SU-DHL-6 (cell line): ENCODE data around the gene BICD1.

Source experiments
- H2AFZ ChIP-seq: fragments of 200-600 bp; sonication (generic); 2 replicates; pipeline ENCODE4 v1.6.1; 2014; ENCODE audit warnings: low read depth, mild to moderate bottlenecking, moderate library complexity, mixed read lengths, antibody characterized with exemption, low read length; ENCODE audit not compliant: severe bottlenecking
- H3F3A ChIP-seq: fragments of 200-600 bp; shearing (Covaris generic); 2 replicates; pipeline ENCODE4 v1.6.0; 2016; ENCODE audit warnings: antibody characterized with exemption, mild to moderate bottlenecking; ENCODE audit not compliant: insufficient read depth
- H3K27ac ChIP-seq: fragments of 200-600 bp; sonication (generic); 2 replicates; pipeline ENCODE4 v1.5.1; 2016; ENCODE audit warnings: low read depth, mild to moderate bottlenecking, low read length, moderate library complexity, mixed read lengths
- H3K27me3 ChIP-seq: fragments of 200-600 bp; sonication (generic), shearing (Covaris generic); 2 replicates; pipeline ENCODE4 v1.6.0; 2014; ENCODE audit warnings: mild to moderate bottlenecking, low read length
- H3K36me3 ChIP-seq: fragments of 200-600 bp; sonication (generic); 2 replicates; pipeline ENCODE4 v1.6.1; 2014; ENCODE audit warnings: mild to moderate bottlenecking, low read length, mixed read lengths
- H3K4me2 ChIP-seq: fragments of 300-600, 200-600 bp; shearing (Covaris generic), sonication (generic); 2 replicates; pipeline ENCODE4 v1.6.0; 2014; ENCODE audit warnings: low read length, low read depth, mild to moderate bottlenecking; ENCODE audit not compliant: poor library complexity, severe bottlenecking
- H3K4me3 ChIP-seq: fragments of 200-600 bp; sonication (generic); 2 replicates; pipeline ENCODE4 v1.5.1; 2014; ENCODE audit warnings: antibody characterized with exemption, low read length, mild to moderate bottlenecking, mixed read lengths; ENCODE audit not compliant: insufficient read depth, poor library complexity, severe bottlenecking
- H3K79me2 ChIP-seq: fragments of 200-600 bp; sonication (generic); 2 replicates; pipeline ENCODE4 v1.6.1; 2014; ENCODE audit warnings: mild to moderate bottlenecking, low read length, moderate library complexity; ENCODE audit not compliant: insufficient read depth
- H3K9ac ChIP-seq: fragments of 200-600 bp; sonication (generic); 2 replicates; pipeline ENCODE4 v1.7.0; 2014; ENCODE audit warnings: mild to moderate bottlenecking, low read length
- H3K9me2 ChIP-seq: fragments of 200-600 bp; sonication (generic); replicated peaks from 2 replicates; pipeline ENCODE4 v1.6.1; 2014; ENCODE audit warnings: low read length; ENCODE audit not compliant: insufficient read depth
- H3K9me3 ChIP-seq: fragments of 200-600 bp; sonication (generic); 2 replicates; pipeline ENCODE4 v1.6.1; 2014; ENCODE audit warnings: low read length, mixed read lengths; ENCODE audit not compliant: insufficient read depth
- H4K20me1 ChIP-seq: fragments of 200-600 bp; sonication (generic); 2 replicates; pipeline ENCODE4 v1.6.1; 2014; ENCODE audit warnings: low read depth, mild to moderate bottlenecking, antibody characterized with exemption, low read length, moderate library complexity, mixed read lengths
- CTCF ChIP-seq: fragments of 200-600 bp; sonication (generic); IDR thresholded peaks from one replicate; pipeline ENCODE4 v1.5.1; 2017; ENCODE audit warnings: antibody characterized with exemption, mild to moderate bottlenecking, low read length, moderate library complexity; ENCODE audit not compliant: insufficient read depth, poor library complexity, severe bottlenecking
- EZH2phosphoT487 ChIP-seq: fragments of 200-600 bp; sonication (generic), shearing (Covaris generic); conservative IDR thresholded peaks from 2 replicates; pipeline ENCODE4 v1.6.1; 2018; ENCODE audit warnings: mild to moderate bottlenecking, antibody characterized with exemption, low read length, moderate library complexity, mixed read lengths

BICD1 gene

GRCh38 chr12:32159925-32160324 lies 53.3 kb downstream of the BICD1 start:
- TF ChIP-seq EZH2phosphoT487 (no peak), CTCF (no peak)
- H3K27ac ChIP-seq, result no peak overlapping the region
- no peak overlapping the region for H3K4me2 ChIP-seq
- no peaks in the 10 kb centered on the region for H3K27me3 ChIP-seq
- H3F3A ChIP-seq, result 0 out of 2 replicates have a peak, but pooled peaks cover 5% of the 10 kb centered on the region
- peaks cover 12% of the 10 kb centered on the region; the same call in 1 of the 2 replicates for H3K79me2 ChIP-seq
- H4K20me1 ChIP-seq, result no peaks in the 10 kb centered on the region
- H3K9me3 ChIP-seq, result no peaks in the 10 kb centered on the region
- no peaks in the 10 kb centered on the region for H3K9me2 ChIP-seq
- H3K4me3 ChIP-seq, result no peak overlapping the region
- no peak overlapping the region for H3K9ac ChIP-seq
- H3K36me3 ChIP-seq, result no peaks in the 10 kb centered on the region
- H2AFZ ChIP-seq, result no peak overlapping the region

- Histone ChIP-seq H3K27ac (no peak overlapping the region), H3K4me3 (no peak overlapping the region), H3F3A (0 out of 2 replicates have a peak, but pooled peaks cover 5% of the 10 kb centered on the region), H3K27me3 (no peaks in the 10 kb centered on the region), H4K20me1 (no peaks in the 10 kb centered on the region), H3K9me2 (no peaks in the 10 kb centered on the region), H3K9me3 (no peaks in the 10 kb centered on the region), H2AFZ (no peak overlapping the region), H3K4me2 (no peak overlapping the region), H3K79me2 (0 out of 2 replicates have a peak, but pooled peaks cover 8% of the 10 kb centered on the region), H3K36me3 (no peaks in the 10 kb centered on the region), H3K9ac (no peak overlapping the region)
- TF ChIP-seq EZH2phosphoT487, result no peak
- no peak for TF ChIP-seq CTCF
Measured at GRCh38 chr12:32161058-32161457, 54.4 kb downstream of the BICD1 start.

GRCh38 chr12:32163596-32163995 lies 56.9 kb downstream of the BICD1 start:
- H3F3A ChIP-seq, result 0 out of 2 replicates have a peak, but pooled peaks cover 5% of the 10 kb centered on the region
- no peaks in the 10 kb centered on the region for H3K9me3 ChIP-seq
- no peak overlapping the region for H2AFZ ChIP-seq
- no peak overlapping the region for H3K4me2 ChIP-seq
- TF ChIP-seq CTCF (no peak), EZH2phosphoT487 (no peak)
- H3K9me2 ChIP-seq, result no peaks in the 10 kb centered on the region
- H4K20me1 ChIP-seq, result no peaks in the 10 kb centered on the region
- H3K79me2 ChIP-seq, result 0 out of 2 replicates have a peak, but pooled peaks cover 7% of the 10 kb centered on the region
- H3K27ac ChIP-seq, result no peak overlapping the region
- H3K9ac ChIP-seq, result no peak overlapping the region
- H3K4me3 ChIP-seq, result no peak overlapping the region
- H3K36me3 ChIP-seq, result no peaks in the 10 kb centered on the region
- H3K27me3 ChIP-seq, result no peaks in the 10 kb centered on the region
